Activated naive CD8-positive, alpha-beta T cell (primary cell): Measurements from ENCODE around the gene PKNOX2.

Experiments used
- H3K27ac Mint-ChIP-seq: one replicate; pipeline ENCODE4 v1.8.0; 2021; ENCODE audit warnings: mixed read lengths
- H3K27me3 Mint-ChIP-seq: one replicate; pipeline ENCODE4 v1.8.0; 2021; ENCODE audit warnings: mixed read lengths
- H3K36me3 Mint-ChIP-seq: one replicate; pipeline ENCODE4 v1.8.0; 2021; ENCODE audit warnings: mixed read lengths
- H3K4me1 Mint-ChIP-seq: one replicate; pipeline ENCODE4 v1.8.0; 2021; ENCODE audit warnings: low read depth, mixed read lengths
- H3K4me3 Mint-ChIP-seq: one replicate; pipeline ENCODE4 v1.8.0; 2021; ENCODE audit warnings: mild to moderate bottlenecking, mixed read lengths
- H3K9me3 Mint-ChIP-seq: one replicate; pipeline ENCODE4 v1.8.0; 2021; ENCODE audit warnings: low read depth, mixed read lengths

PKNOX2 gene

DNA sequence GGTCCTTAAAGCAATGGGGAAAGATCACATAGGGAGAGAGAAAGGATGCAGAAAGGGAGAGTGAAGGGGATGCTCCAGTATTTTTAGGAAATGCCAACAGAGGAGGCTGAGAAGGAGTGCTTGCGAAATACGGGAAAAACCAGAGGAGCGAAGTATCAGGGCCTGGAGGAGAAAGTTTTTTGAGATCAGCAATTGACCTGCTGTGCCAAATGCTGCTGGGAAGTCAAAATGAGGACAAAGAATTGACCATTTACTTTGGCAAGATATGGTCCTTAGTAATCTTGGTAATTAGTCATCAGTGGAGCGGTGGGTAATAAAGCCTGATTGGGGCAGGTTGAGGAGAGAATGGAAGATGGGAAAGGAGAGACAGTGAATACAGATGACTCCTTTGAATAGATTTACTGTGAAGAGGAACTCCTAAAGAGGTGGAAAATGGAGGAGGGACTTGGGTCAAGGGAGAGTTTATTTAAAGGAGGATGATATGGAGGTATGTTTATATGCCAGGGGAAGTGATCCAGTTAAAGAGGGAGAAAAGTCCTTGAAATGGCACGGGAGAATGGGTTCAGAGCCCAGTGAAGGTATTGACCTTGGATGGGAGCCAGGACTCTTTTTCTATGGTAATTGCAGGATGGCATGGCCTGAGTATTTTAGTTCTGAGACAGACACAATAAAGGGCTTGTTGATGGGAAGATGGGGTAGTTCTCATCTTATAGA lies 111.5 kb downstream of the PKNOX2 start:
- peaks cover 8% of the 10 kb centered on the region for H3K27me3 Mint-ChIP-seq
- no peaks in the 10 kb centered on the region for H3K36me3 Mint-ChIP-seq
- H3K27ac Mint-ChIP-seq: no peak overlapping the region
- H3K9me3 Mint-ChIP-seq: no peaks in the 10 kb centered on the region
- no peak overlapping the region for H3K4me3 Mint-ChIP-seq
- H3K4me1 Mint-ChIP-seq: no peaks in the 10 kb centered on the region

DNA sequence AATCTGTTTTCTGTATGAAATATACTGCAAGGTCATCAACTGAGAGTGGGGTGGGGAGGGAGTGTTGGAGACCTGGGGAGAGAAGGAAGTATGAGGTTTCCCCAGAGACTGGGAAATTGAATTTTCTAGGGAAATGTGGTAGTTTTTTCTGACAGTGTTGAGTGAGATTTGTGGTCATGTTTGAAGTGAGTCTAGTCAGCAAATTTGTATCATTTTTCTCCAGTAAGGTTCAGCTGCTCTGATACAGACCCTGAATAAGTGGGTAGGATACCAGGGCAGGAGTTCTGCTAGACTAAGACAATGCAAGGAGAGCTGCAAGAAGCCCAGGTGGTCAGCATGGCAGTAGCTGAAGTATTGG lies 112.0 kb downstream of the PKNOX2 start:
- Mint-ChIP-seq H3K36me3 (no peaks in the 10 kb centered on the region), H3K27ac (no peak overlapping the region), H3K4me1 (no peaks in the 10 kb centered on the region), H3K27me3 (peaks cover 5% of the 10 kb centered on the region), H3K9me3 (no peaks in the 10 kb centered on the region), H3K4me3 (no peak overlapping the region)

DNA sequence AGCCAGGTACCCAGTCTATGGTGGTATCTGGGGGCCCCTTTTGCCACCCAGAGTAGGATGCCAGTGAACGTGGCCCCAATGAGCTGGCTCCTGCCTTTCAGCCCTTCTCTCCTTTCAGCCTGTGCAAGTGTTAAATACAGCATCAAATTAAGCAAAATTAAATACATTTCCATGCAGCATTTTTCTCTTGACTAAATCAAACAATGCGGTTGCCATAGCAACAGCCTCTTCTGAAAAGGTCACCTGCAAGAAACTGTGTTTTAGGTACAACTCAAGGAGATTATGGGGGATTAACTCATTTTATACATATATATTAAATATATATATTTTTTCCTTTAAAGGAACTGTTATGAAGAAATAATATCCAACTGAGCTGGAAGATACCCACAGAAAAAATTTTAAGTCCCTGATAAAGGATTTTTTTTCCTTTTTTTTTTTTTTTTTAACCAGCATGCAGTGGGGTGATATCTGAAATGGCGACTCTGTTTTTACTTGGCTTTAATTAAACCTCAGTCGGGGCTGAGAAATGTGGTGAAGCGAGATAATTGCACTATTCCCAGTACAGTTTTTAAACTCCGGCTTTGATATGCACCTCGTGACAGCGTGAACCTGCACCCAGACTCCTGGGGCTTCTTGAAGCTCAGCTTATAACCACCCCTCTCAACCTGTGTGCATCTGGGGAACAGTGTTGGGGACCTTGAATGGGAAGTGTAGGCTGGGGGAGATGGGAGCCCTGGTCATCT lies 115.3 kb downstream of the PKNOX2 start:
- Mint-ChIP-seq H3K4me1 (no peaks in the 10 kb centered on the region), H3K27ac (no peak overlapping the region), H3K27me3 (peaks cover 2% of the 10 kb centered on the region), H3K9me3 (no peaks in the 10 kb centered on the region), H3K4me3 (no peak overlapping the region), H3K36me3 (no peaks in the 10 kb centered on the region)

DNA sequence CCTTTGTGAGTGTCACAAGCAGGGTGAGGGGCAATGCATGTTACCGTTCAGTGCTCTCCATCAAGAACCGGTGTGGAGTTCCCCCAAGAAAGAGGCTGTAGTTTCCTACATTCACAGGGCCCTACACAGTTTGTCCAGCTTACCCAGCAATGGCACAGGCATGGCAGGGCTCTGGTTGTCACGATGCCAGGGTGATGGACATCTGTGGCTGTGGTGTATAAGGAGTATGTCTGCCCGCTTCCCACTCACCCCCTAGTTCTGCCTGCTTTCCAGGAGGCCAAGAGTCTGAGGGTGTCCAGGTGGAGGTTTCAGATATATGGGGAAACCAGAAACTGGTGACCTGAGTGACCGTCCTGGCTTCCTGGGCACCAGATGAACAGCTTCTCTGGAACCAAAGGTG lies 116.1 kb downstream of the PKNOX2 start:
- no peaks in the 10 kb centered on the region for H3K4me1 Mint-ChIP-seq
- H3K9me3 Mint-ChIP-seq: no peaks in the 10 kb centered on the region
- H3K36me3 Mint-ChIP-seq: no peaks in the 10 kb centered on the region
- no peak overlapping the region for H3K4me3 Mint-ChIP-seq
- no peak overlapping the region for H3K27ac Mint-ChIP-seq
- peaks cover 2% of the 10 kb centered on the region for H3K27me3 Mint-ChIP-seq

DNA sequence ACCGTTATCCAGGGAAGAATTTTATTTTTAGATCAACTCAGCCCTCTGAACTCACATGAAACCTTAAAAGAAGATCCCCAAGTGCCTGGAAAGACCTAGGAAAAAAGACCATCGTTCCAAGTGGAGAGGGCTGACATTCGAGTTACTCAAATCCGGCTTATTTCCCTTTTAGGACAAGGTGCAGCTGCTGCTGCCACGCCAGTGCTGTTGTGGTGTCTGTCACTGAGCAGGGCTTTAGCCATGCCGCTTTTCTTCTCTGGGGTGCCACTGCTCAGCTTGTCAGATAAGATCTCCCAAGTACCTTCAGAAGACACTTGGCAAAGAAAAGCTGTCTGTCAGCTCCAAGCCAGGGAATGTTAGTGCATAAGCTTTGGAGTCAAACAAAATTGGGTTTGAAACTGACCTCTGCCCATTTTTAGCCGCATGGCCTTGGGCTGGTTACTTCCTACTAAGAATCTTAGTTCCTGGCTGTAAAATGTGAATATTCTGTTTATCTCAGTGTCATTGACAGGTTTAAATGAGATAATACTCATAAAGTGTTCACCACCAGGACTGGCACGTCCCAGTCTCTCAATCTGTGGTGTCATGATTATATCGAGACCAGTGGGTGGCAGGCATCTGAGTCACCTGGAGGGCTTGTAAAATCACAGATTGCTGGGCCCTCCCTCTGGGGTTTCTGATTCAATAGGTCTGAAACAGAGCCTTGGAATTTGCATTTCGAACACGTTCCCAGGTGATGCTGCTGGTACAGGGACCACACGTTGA lies 117.5 kb downstream of the PKNOX2 start:
- Mint-ChIP-seq H3K4me1 (no peaks in the 10 kb centered on the region), H3K27me3 (peaks cover 2% of the 10 kb centered on the region), H3K36me3 (no peaks in the 10 kb centered on the region), H3K9me3 (no peaks in the 10 kb centered on the region), H3K27ac (no peak overlapping the region), H3K4me3 (no peak overlapping the region)

DNA sequence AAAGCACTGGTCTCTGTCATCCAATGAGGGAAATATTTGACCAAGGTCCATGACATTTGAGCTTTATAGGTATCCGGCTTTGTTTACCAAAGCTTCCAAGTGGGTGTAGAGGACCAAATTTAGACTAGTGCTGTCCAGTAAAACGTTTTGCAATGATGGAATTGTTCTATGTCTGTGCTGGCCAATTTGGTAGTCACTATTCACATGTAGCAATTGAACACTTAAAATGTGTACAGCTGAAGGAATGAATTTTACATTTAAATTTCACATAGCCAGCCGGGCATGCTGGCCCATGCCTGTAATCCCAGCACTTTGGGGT lies 118.0 kb downstream of the PKNOX2 start:
- H3K4me1 Mint-ChIP-seq: no peaks in the 10 kb centered on the region
- H3K36me3 Mint-ChIP-seq: no peaks in the 10 kb centered on the region
- peaks cover 2% of the 10 kb centered on the region for H3K27me3 Mint-ChIP-seq
- no peak overlapping the region for H3K27ac Mint-ChIP-seq
- H3K4me3 Mint-ChIP-seq: no peak overlapping the region
- no peaks in the 10 kb centered on the region for H3K9me3 Mint-ChIP-seq

DNA sequence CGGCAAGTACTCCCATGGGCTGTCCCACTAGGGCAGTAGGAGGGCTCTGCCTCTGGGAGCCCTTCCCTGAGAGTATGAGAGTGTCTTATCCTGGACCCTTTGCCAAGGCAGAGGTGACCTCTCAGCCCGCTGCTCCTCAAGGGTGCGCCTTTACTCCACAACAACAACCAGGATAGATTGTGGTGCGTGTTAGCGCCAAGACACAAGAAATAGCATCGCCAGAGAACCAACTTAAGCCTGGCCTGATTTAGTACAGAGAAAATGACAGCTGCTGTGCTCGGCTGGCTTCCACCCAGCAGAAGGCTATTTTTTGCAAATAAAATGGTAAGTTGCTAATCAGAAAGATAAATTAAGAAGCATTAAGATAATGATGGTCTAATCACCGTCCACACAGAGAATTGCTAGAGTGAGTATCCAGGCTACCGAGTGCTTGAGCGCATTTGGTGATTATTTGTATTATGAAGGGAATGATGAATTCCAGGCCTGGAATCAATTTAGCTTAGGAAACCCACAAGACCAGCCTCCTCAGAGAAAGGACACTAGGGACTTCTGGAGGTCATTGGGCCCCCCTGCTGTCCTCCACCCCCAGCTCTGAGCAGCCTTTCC lies 119.8 kb downstream of the PKNOX2 start:
- H3K27ac Mint-ChIP-seq: no peak overlapping the region
- H3K36me3 Mint-ChIP-seq: no peaks in the 10 kb centered on the region
- no peaks in the 10 kb centered on the region for H3K4me1 Mint-ChIP-seq
- peaks cover 2% of the 10 kb centered on the region for H3K27me3 Mint-ChIP-seq
- H3K9me3 Mint-ChIP-seq: no peaks in the 10 kb centered on the region
- no peak overlapping the region for H3K4me3 Mint-ChIP-seq

DNA sequence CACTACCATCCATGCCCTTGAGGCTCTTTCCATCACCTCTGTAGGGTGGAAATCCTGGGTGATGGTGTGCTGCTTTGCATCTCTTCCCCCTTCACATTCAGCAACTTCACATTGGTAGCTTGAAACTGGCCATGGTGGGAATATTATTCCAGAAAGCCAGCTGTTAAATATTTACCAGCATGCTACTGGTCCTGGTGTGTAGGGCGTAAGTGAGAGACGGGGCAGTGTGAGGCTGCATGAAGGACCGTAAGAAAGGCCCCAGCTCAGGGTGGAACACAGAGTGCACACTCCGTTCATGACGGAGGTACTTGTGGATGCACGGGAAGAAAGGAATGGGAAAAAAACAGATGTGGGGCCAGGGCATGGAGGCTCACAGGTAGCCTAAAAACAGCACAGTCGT lies 121.3 kb downstream of the PKNOX2 start:
- H3K4me1 Mint-ChIP-seq: no peaks in the 10 kb centered on the region
- H3K4me3 Mint-ChIP-seq: no peak overlapping the region
- peaks cover 2% of the 10 kb centered on the region for H3K27me3 Mint-ChIP-seq
- H3K9me3 Mint-ChIP-seq: no peaks in the 10 kb centered on the region
- no peaks in the 10 kb centered on the region for H3K36me3 Mint-ChIP-seq
- H3K27ac Mint-ChIP-seq: no peak overlapping the region

DNA sequence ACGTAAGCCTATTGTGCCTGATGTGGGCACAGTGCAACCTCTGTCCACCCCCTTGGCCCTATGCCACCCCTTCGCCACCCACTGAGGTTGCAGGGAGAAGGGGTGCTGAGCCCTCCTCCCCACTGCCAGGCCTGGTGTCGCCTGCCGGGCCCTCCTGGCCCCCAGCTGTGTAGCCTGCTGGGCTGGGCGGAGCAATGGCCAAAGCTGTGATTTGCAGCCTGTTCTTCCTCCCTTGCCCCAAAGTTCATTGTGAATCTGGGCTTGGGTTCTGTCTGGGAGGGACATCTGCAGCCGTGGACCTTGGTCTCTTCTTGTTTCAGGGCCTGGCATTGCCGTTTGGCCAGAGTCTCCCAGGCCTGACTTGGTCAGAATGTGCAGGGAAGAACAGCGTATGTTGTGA lies 121.9 kb downstream of the PKNOX2 start:
- no peaks in the 10 kb centered on the region for H3K4me1 Mint-ChIP-seq
- H3K9me3 Mint-ChIP-seq: no peaks in the 10 kb centered on the region
- no peak overlapping the region for H3K27ac Mint-ChIP-seq
- H3K36me3 Mint-ChIP-seq: no peaks in the 10 kb centered on the region
- no peak overlapping the region for H3K4me3 Mint-ChIP-seq
- H3K27me3 Mint-ChIP-seq: peaks cover 3% of the 10 kb centered on the region

DNA sequence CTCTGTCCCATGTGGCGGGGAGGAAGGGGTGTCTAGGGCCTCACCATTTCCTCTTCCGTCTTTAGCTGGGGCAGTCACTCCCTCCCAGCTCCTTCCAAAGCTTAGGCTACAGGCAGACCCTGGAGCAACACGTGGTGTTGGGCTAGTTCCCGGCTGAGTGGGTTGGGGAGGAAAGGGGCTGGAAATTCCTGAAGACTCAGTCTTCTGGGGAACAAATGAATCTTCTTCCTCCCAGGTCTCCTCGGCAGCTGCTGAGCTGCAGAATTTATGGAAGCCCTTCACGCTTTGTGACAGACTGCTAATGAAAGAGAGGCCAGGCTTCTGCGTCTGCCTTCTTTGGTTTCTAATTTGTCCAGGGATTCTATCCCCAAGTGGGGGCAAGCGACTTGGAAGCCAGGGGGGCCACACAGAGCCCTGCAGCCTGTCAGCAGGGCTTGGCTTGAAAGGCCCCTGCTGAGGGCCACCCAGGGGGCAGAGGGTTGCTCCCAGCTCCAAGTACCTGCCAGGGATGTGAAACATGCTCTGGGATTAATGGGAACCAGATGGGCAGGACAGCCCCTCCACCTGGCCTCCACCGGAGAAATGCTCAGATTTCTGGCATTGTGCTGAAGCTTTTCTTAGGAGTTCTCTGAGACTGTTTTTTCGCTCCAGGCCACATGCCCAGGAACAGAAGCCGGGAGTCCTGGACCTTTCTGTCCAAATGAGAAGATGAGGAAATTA lies 123.1 kb downstream of the PKNOX2 start:
- Mint-ChIP-seq H3K9me3 (no peaks in the 10 kb centered on the region), H3K27ac (no peak overlapping the region), H3K36me3 (no peaks in the 10 kb centered on the region), H3K4me3 (no peak overlapping the region), H3K4me1 (no peaks in the 10 kb centered on the region), H3K27me3 (peaks cover 7% of the 10 kb centered on the region)

DNA sequence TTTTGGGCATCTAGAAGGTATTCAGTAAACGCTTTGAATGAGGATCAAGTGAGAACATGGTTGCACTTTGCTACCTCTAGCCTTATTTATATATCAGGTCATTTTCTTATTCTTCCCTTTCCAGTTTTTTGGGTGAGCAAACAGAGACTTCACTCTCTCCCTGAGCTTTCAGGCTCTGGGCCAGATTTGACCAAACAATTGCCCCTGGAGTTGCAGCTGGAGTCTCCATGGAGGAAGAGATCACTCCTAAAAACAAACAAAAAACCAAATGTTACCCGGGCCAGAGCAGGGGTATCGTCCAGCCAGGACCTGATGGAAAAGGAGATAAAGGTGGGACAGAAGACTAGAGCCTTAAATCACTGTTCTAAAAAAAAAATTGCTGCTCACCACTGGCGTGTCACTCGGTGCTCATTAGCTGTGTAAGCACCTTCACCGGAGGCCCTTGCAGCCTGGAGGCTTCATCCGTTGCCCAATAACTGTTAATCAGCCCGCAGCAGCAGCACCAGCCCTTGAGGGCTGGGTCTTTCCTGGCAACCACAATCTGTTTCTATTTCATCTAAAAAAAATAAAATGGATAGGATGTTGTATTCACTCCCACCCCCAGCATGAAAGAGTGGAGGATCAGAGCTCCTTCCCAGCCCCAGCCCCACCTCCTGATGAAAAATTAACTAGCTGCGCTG lies 125.0 kb downstream of the PKNOX2 start:
- H3K27me3 Mint-ChIP-seq: peaks cover 9% of the 10 kb centered on the region
- no peak overlapping the region for H3K4me3 Mint-ChIP-seq
- no peaks in the 10 kb centered on the region for H3K4me1 Mint-ChIP-seq
- no peaks in the 10 kb centered on the region for H3K9me3 Mint-ChIP-seq
- no peak overlapping the region for H3K27ac Mint-ChIP-seq
- H3K36me3 Mint-ChIP-seq: no peaks in the 10 kb centered on the region

DNA sequence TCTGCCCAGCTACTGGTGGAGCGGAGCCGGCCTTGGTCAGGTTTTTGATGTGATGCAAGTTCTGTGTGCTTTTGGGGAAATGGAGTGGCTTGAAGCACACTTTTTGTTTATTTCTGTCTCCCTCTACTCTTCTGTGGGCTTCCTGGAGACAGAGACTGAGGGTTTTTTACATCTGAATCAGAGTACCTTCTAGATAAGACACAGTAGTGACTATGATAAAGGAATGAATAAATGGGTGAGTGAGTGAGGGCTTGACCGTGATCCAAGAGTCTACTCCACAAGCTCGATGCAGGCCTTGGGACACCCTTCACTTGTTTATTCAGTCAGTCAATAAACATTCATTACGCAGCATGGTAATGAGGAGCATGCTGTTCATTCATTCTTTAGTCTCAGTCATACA lies 125.7 kb downstream of the PKNOX2 start:
- Mint-ChIP-seq H3K27ac (no peak overlapping the region), H3K4me1 (no peaks in the 10 kb centered on the region), H3K27me3 (peaks cover 9% of the 10 kb centered on the region), H3K9me3 (no peaks in the 10 kb centered on the region), H3K4me3 (no peak overlapping the region), H3K36me3 (no peaks in the 10 kb centered on the region)

DNA sequence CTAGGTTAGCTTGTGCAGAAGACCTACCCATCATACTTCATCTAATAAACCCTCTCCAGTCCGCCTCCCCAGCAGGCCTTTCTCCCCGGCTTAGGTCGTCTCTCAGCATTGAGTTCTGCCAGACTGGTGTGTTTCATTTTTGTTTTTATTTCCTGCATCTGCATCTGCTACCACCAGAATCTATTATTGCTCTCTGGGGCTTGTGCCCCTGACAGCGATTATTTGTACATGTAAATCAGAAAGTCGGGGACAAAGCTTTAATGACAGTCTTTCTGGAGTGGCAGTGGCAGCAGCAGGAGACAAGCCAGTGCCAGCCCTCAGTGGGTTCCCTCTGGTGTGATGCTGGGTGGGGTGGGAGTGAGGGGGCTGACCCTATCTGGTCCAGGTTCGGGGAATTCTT lies 127.5 kb downstream of the PKNOX2 start:
- H3K9me3 Mint-ChIP-seq: no peaks in the 10 kb centered on the region
- no peaks in the 10 kb centered on the region for H3K4me1 Mint-ChIP-seq
- no peak overlapping the region for H3K4me3 Mint-ChIP-seq
- H3K36me3 Mint-ChIP-seq: no peaks in the 10 kb centered on the region
- H3K27ac Mint-ChIP-seq: no peak overlapping the region
- peaks cover 11% of the 10 kb centered on the region for H3K27me3 Mint-ChIP-seq

DNA sequence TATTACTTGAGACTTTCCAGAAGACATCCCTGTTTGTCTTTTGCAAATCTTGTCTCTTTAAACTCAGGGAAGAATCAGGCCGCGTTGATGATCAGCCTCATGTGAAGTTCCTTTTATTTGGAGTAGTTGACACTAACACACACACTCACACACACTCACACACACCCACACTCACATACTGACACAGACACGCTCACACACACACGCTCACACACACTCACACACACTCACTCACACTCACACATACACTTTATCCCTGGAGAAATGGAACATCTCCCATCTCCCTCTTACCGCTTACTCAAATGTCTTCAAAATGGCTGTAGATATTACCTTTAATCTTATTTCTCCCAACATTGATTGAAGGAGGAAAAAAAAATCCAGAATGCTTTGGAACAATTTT lies 129.0 kb downstream of the PKNOX2 start:
- no peaks in the 10 kb centered on the region for H3K9me3 Mint-ChIP-seq

More for the DNA sequence above, 129.0 kb downstream of the PKNOX2 start:
- H3K4me3 Mint-ChIP-seq: no peak overlapping the region
- H3K36me3 Mint-ChIP-seq: no peaks in the 10 kb centered on the region
- no peaks in the 10 kb centered on the region for H3K4me1 Mint-ChIP-seq
- H3K27me3 Mint-ChIP-seq: peaks cover 11% of the 10 kb centered on the region
- no peak overlapping the region for H3K27ac Mint-ChIP-seq
